ENCODE measurements around the gene HIP1.

Gene HIP1

GRCh38 chr7:75573477-75574019, 165.2 kb downstream of the HIP1 start:
- TF ChIP-seq NFIC (IDR thresholded peaks at IDR 0.05) (0 out of 2 replicates have a peak, but pooled peaks have one; percentile 10), YY1 (IDR thresholded peaks at IDR 0.05; ENCODE audit: low read depth) (no peak), CREB1 (IDR thresholded peaks at IDR 0.05; ENCODE audit: low read depth) (no peak)

DNA sequence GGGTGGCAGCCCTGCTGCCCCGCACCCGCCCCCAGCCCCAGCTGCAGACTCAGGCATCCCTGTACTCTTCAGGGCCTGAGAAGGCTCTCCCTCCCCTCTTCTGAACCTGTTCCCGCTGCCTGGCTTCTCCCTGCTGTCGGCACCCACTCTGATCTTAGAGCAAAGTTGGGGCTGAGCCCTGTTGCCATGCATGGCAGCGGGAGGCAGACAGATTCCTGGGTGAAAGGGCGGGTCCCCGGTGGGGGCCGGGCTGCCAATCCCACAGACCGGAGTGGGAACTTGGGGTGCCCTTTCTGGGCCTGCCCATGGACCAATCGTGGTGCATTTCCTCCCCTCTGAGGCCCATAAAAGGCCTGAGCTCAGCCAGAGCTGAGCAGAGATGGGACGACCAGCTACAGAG, 165.9 kb downstream of the HIP1 start:
- TF ChIP-seq CREB1 (IDR thresholded peaks at IDR 0.05; ENCODE audit: low read depth) (no peak), YY1 (IDR thresholded peaks at IDR 0.05; ENCODE audit: low read depth) (no peak), NFIC (IDR thresholded peaks at IDR 0.05) (no peak), FOXM1 (IDR thresholded peaks at IDR 0.05; ENCODE audit: borderline replicate concordance, low read depth) (no peak), EP300 (IDR thresholded peaks at IDR 0.05; ENCODE audit: borderline replicate concordance) (no peak), ZBTB7A (IDR thresholded peaks at IDR 0.05; ENCODE audit: low read depth) (no peak), TCF12 (IDR thresholded peaks at IDR 0.05; ENCODE audit: low read depth) (no peak), RAD21 (IDR thresholded peaks at IDR 0.05; ENCODE audit: low read depth) (no peak), EGR1 (IDR thresholded peaks at IDR 0.05) (no peak), TEAD4 (IDR thresholded peaks at IDR 0.05) (no peak), CEBPB (IDR thresholded peaks at IDR 0.05) (no peak), TAF1 (IDR thresholded peaks at IDR 0.05; ENCODE audit: low read depth) (no peak), REST (IDR thresholded peaks at IDR 0.05; ENCODE audit: low read depth) (no peak)
- TF ChIP-seq, protein P1, sequence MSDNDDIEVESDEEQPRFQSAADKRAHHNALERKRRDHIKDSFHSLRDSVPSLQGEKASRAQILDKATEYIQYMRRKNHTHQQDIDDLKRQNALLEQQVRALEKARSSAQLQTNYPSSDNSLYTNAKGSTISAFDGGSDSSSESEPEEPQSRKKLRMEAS (IDR thresholded peaks at IDR 0.05), result no peak
- TF ChIP-seq, protein P2, sequence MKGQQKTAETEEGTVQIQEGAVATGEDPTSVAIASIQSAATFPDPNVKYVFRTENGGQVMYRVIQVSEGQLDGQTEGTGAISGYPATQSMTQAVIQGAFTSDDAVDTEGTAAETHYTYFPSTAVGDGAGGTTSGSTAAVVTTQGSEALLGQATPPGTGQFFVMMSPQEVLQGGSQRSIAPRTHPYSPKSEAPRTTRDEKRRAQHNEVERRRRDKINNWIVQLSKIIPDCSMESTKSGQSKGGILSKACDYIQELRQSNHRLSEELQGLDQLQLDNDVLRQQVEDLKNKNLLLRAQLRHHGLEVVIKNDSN (IDR thresholded peaks at IDR 0.05), result no peak

DNA sequence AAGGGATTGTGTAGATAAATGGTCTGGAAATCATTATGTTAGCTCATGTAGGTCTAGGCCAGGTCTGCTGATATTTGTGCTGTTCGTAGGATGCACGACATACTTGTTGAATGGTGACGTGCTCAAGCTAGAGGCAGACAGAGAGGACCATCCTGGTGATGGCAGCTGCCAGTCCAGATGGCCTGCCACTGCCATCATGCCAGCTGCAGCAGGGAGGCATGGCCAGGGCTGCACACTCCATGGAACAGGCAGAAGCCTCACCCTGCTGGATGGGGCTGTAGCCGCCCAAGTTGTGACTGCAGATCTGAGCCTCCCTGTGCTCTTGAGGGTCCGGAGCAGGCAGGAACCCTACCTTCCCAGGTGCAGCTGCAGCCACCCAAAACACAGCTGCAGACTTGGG, 166.3 kb downstream of the HIP1 start:
- no peak for TF ChIP-seq TCF12 (IDR thresholded peaks at IDR 0.05; ENCODE audit: low read depth)
- TF ChIP-seq FOXM1 (IDR thresholded peaks at IDR 0.05; ENCODE audit: borderline replicate concordance, low read depth), result no peak
- TF ChIP-seq NFIC (IDR thresholded peaks at IDR 0.05), result no peak

GRCh38 chr7:75571209-75571608, 167.5 kb downstream of the HIP1 start:
- TF ChIP-seq EGR1 (IDR thresholded peaks at IDR 0.05), result no peak
- TF ChIP-seq, protein P1 (IDR thresholded peaks at IDR 0.05), result no peak
- no peak for TF ChIP-seq ZBTB7A (IDR thresholded peaks at IDR 0.05; ENCODE audit: low read depth)
- no peak for TF ChIP-seq FOXM1 (IDR thresholded peaks at IDR 0.05; ENCODE audit: borderline replicate concordance, low read depth)
- TF ChIP-seq EP300 (IDR thresholded peaks at IDR 0.05; ENCODE audit: borderline replicate concordance), result no peak
- TF ChIP-seq CEBPB (IDR thresholded peaks at IDR 0.05), result no peak
- TF ChIP-seq CREB1 (IDR thresholded peaks at IDR 0.05; ENCODE audit: low read depth), result no peak
- TF ChIP-seq TAF1 (IDR thresholded peaks at IDR 0.05; ENCODE audit: low read depth), result no peak
- no peak for TF ChIP-seq REST (IDR thresholded peaks at IDR 0.05; ENCODE audit: low read depth)
- no peak for TF ChIP-seq RAD21 (IDR thresholded peaks at IDR 0.05; ENCODE audit: low read depth)
- no peak for TF ChIP-seq TCF12 (IDR thresholded peaks at IDR 0.05; ENCODE audit: low read depth)

DNA sequence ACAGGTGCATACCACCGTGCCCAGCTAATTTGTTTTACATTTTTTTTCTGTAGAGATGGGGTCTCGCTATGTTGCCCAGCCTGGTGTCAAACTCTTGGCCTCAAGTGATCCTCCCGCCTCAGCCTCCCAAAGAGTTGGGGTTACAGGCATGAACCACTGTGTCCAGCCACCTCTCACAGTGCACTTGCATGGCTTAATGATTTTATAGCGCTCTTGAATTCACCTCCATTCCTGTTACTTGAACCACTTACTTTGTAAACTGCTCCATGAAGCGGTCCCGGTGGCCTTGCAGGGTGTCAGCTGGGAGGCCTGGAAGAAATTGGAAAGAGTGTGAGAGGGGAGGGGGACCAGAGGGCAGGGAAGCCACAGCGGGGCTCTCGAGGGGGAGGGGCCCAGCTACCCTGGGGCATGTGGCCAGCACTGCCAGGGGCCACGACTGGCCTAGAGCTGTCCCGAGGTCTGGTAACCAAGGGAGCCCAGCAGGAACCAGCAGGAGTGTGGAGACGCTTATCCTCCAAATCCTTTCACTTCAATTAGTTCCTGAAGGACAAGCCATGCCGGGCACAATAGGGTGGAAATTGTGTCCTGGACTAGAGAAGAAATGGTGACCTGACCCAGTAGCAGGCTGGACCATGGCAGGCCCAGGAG, 170.7 kb downstream of the HIP1 start:
- no peak for TF ChIP-seq EGR1 (IDR thresholded peaks at IDR 0.05)

- no peak for TF ChIP-seq EGR1 (IDR thresholded peaks at IDR 0.05)
- TF ChIP-seq, protein P2 (IDR thresholded peaks at IDR 0.05), result peak; percentile 58
- TF ChIP-seq TEAD4 (IDR thresholded peaks at IDR 0.05), result peak; percentile 76
- TF ChIP-seq TAF1 (IDR thresholded peaks at IDR 0.05; ENCODE audit: low read depth), result no peak
- no peak for TF ChIP-seq CEBPB (IDR thresholded peaks at IDR 0.05)
- TF ChIP-seq, protein P1 (IDR thresholded peaks at IDR 0.05), result no peak
- peak; percentile 66 for TF ChIP-seq NFIC (IDR thresholded peaks at IDR 0.05)
- TF ChIP-seq RAD21 (IDR thresholded peaks at IDR 0.05; ENCODE audit: low read depth), result no peak
- no peak for TF ChIP-seq TCF12 (IDR thresholded peaks at IDR 0.05; ENCODE audit: low read depth)
- no peak for TF ChIP-seq FOXM1 (IDR thresholded peaks at IDR 0.05; ENCODE audit: borderline replicate concordance, low read depth)
- TF ChIP-seq CREB1 (IDR thresholded peaks at IDR 0.05; ENCODE audit: low read depth), result no peak
Measured at GRCh38 chr7:75565132-75565837, 173.5 kb downstream of the HIP1 start.

Measured in Ishikawa (cell line).